ENCODE data around the gene HAP1.
"Not testable (repeated sequence)": the region's sequence is repeated elsewhere in the genome, so short reads cannot be mapped to it uniquely, and the experiment has no call there.

The HAP1 gene

GRCh38 chr17:41723801-41724475 is 10.5 kb downstream of the HAP1 start:
- no peak for DNase-seq

GRCh38 chr17:41722231-41722630 is 12.2 kb downstream of the HAP1 start:
- DNase-seq: no peak

GRCh38 chr17:41718287-41718645 is 16.2 kb downstream of the HAP1 start:
- no peak for DNase-seq

GRCh38 chr17:41717408-41718286 is 16.8 kb downstream of the HAP1 start:
- DNase-seq: no peak

GRCh38 chr17:41711669-41712400 is 22.6 kb downstream of the HAP1 start, which contains the start of gene GAST:
GAST (plus strand) TSS chr17:41712331; CDS start chr17:41715437, 3,106 bp downstream.
- DNase-seq: no peak

- DNase-seq: no peak
Observed at GRCh38 chr17:41710472-41711090, 23.9 kb downstream of the HAP1 start.

GRCh38 chr17:41707803-41708669 is 26.4 kb downstream of the HAP1 start:
- no peak for DNase-seq

GRCh38 chr17:41705271-41705991 is 29.0 kb downstream of the HAP1 start:
- DNase-seq: no peak

- no peak for DNase-seq
Observed at GRCh38 chr17:41702712-41703111, 31.7 kb downstream of the HAP1 start.

GRCh38 chr17:41700843-41701242 is 33.6 kb downstream of the HAP1 start:
- DNase-seq: not testable (repeated sequence)

- no peak for DNase-seq
Observed at GRCh38 chr17:41697122-41697962, 37.1 kb downstream of the HAP1 start.

GRCh38 chr17:41695954-41696757 is 38.3 kb downstream of the HAP1 start:
- DNase-seq: peak; percentile 64

- no peak for DNase-seq
Observed at GRCh38 chr17:41695134-41695661, 39.2 kb downstream of the HAP1 start.

GRCh38 chr17:41692722-41693521 is 41.5 kb downstream of the HAP1 start:
- DNase-seq: no peak

- DNase-seq: no peak
Observed at GRCh38 chr17:41691031-41691777, 43.2 kb downstream of the HAP1 start.

GRCh38 chr17:41690497-41690896 is 43.9 kb downstream of the HAP1 start:
- no peak for DNase-seq

- DNase-seq: no peak
Observed at GRCh38 chr17:41689497-41690299, 44.7 kb downstream of the HAP1 start.
